Gastroesophageal sphincter (tissue), 3 donors: ENCODE measurements around the gene FBXL17.

ENCODE experiments used
- CTCF ChIP-seq, 4 experiments: fragments of 200-600 bp in 2 of 4; fragments of 450-650 bp in 2 of 4; sonication (generic) in 1 of 4; IDR thresholded peaks; one replicate each; pipeline ENCODE4 v1.5.1; 2017 to 2019; ENCODE audit warnings: antibody characterized with exemption in 4 of 4, mild to moderate bottlenecking in 2 of 4, moderate library complexity in 2 of 4
- EP300 ChIP-seq: sonication (generic); formaldehyde crosslinking; IDR thresholded peaks from one replicate; pipeline ENCODE4 v1.6.1; 2017; ENCODE audit warnings: antibody characterized with exemption, mild to moderate bottlenecking
- POLR2A ChIP-seq, 2 donors: fragments of 450-650 bp; IDR thresholded peaks; one replicate each; pipeline ENCODE4 v1.6.1; 2017; ENCODE audit warnings: antibody characterized with exemption in 2 of 2, mild to moderate bottlenecking in 2 of 2, moderate library complexity in 1 of 2

- TF ChIP-seq CTCF (IDR thresholded peaks at IDR 0.05) (no peak), POLR2A (IDR thresholded peaks at IDR 0.05) (no peak), EP300 (no peak)
These were observed 320.0 kb downstream of the FBXL17 start for GRCh38 chr5:108061941-108062340.
